ENCODE measurements around the gene TMEM139. TPM values are rescaled to one million over a fixed set of nuclear protein-coding genes. Genes with fewer than 3 reads are reported as not detected.

TMEM139 gene
- total RNA-seq, 1 donor from 2014 or later, result 0.20 TPM

DNA sequence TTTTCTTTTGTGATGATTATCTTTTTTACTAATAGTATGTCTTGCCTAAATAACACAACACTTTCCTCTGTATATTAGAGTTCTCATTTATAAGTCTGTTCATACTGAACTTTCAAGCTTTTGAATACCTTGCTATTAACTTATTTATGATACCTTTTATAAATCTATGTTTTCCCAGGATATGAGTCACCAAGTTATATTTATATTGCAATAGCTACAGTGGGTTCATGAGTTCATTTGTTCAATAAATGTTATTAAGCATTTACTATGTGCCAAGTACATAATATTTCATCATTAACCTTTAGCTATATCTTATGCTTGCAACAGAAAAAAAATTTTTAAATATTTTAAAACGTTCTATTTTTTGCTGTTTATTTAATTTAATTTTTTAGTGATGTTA is 49.5 kb downstream of the TMEM139 start:
- Histone ChIP-seq H3K79me2 (ENCODE audit: insufficient read depth, low read length) (no peaks in the 10 kb centered on the region), H3K4me3 (ENCODE audit: insufficient read depth, low read depth, low read length) (no peak overlapping the region), H3K27ac (ENCODE audit: low read depth, low read length) (no peak overlapping the region), H3K36me3 (ENCODE audit: insufficient read depth, low read length) (no peaks in the 10 kb centered on the region), H4K20me1 (ENCODE audit: insufficient read depth, low read length) (no peaks in the 10 kb centered on the region), H3K4me1 (ENCODE audit: insufficient read depth, low read length) (peaks cover 4% of the 10 kb centered on the region), H2AFZ (ENCODE audit: low read depth, low read length) (no peak overlapping the region), H3K27me3 (ENCODE audit: insufficient read depth, low read length) (peaks cover 10% of the 10 kb centered on the region), H3K4me2 (ENCODE audit: low read length) (no peak overlapping the region), H3K9ac (ENCODE audit: low read length) (no peak overlapping the region), H3K9me3 (ENCODE audit: insufficient read depth, low read depth, low read length) (no peaks in the 10 kb centered on the region)
- Mint-ChIP-seq H3K36me3 (ENCODE audit: low read depth, unreplicated experiment) (no peaks in the 10 kb centered on the region), H3K4me1 (ENCODE audit: low read depth, unreplicated experiment) (peaks cover 4% of the 10 kb centered on the region), H3K27me3 (ENCODE audit: low read depth, unreplicated experiment) (peaks cover 16% of the 10 kb centered on the region), H3K27ac (ENCODE audit: unreplicated experiment) (no peak overlapping the region), H3K9me3 (ENCODE audit: unreplicated experiment) (no peaks in the 10 kb centered on the region), H3K4me3 (ENCODE audit: unreplicated experiment) (no peak overlapping the region)
- no peak for DNase-seq (ENCODE audit: low read depth)
- TF ChIP-seq EZH2 (IDR thresholded peaks at IDR 0.05; ENCODE audit: insufficient read depth, low read length) (no peak), CTCF (IDR thresholded peaks at IDR 0.05; ENCODE audit: insufficient read depth, low read depth, low read length) (no peak)
- no peak for FAIRE-seq

DNA sequence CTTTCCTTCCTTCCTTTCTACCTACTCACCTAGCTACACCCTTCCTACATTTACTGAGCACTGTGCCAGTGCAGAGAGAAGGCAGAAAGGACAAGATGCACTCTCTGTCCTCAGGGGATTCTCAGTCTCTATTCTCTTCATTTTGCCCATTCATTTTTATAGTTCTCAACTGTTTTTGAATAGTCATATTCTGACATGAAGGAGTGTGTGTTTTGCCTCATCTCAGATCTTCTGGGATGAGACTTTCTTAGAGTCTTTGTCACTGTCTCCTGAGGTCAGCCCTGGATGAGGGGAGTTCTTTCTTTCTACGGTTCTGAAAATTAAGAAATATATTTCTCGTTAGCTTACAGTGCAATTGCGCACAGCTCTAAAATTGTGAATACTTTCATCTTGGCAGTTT is 52.5 kb downstream of the TMEM139 start:
- Mint-ChIP-seq H3K9me3 (ENCODE audit: unreplicated experiment) (no peaks in the 10 kb centered on the region), H3K4me3 (ENCODE audit: unreplicated experiment) (no peak overlapping the region), H3K36me3 (ENCODE audit: low read depth, unreplicated experiment) (no peaks in the 10 kb centered on the region), H3K4me1 (ENCODE audit: low read depth, unreplicated experiment) (no peaks in the 10 kb centered on the region), H3K27ac (ENCODE audit: unreplicated experiment) (no peak overlapping the region), H3K27me3 (ENCODE audit: low read depth, unreplicated experiment) (peaks cover 15% of the 10 kb centered on the region)
- Histone ChIP-seq H3K9me3 (ENCODE audit: insufficient read depth, low read depth, low read length) (no peaks in the 10 kb centered on the region), H2AFZ (ENCODE audit: low read depth, low read length) (no peak overlapping the region), H3K36me3 (ENCODE audit: insufficient read depth, low read length) (no peaks in the 10 kb centered on the region), H3K27ac (ENCODE audit: low read depth, low read length) (no peak overlapping the region), H3K27me3 (ENCODE audit: insufficient read depth, low read length) (peaks cover 12% of the 10 kb centered on the region), H3K4me1 (ENCODE audit: insufficient read depth, low read length) (no peaks in the 10 kb centered on the region), H4K20me1 (ENCODE audit: insufficient read depth, low read length) (no peaks in the 10 kb centered on the region), H3K4me2 (ENCODE audit: low read length) (no peak overlapping the region), H3K4me3 (ENCODE audit: insufficient read depth, low read depth, low read length) (no peak overlapping the region), H3K79me2 (ENCODE audit: insufficient read depth, low read length) (no peaks in the 10 kb centered on the region), H3K9ac (ENCODE audit: low read length) (no peak overlapping the region)
- FAIRE-seq (no peak), DNase-seq (ENCODE audit: low read depth) (no peak)
- TF ChIP-seq EZH2 (IDR thresholded peaks at IDR 0.05; ENCODE audit: insufficient read depth, low read length) (no peak), CTCF (IDR thresholded peaks at IDR 0.05; ENCODE audit: insufficient read depth, low read depth, low read length) (no peak)

Other genes starting within 250 kb of the TMEM139 start
- gene OR6V1, start 232.6 kb upstream of the TMEM139 start, total RNA-seq, result not detected in 2 replicates
- gene PIP, start 152.9 kb upstream of the TMEM139 start, total RNA-seq, result not detected in 2 replicates
- gene TAS2R39, start 101.5 kb upstream of the TMEM139 start, total RNA-seq, result not detected in 2 replicates
- gene TAS2R40, start 62.9 kb upstream of the TMEM139 start, total RNA-seq, result not detected in 2 replicates
- gene GSTK1, start 21.5 kb upstream of the TMEM139 start, total RNA-seq, result 97.5 and 102 TPM in 2 replicates
- 32.6 and 38.0 TPM in 2 replicates for gene CASP2, start 3.4 kb downstream of the TMEM139 start, total RNA-seq
- not detected in 2 replicates for gene CLCN1, start 31.2 kb downstream of the TMEM139 start, total RNA-seq
- gene FAM131B, start 77.8 kb downstream of the TMEM139 start, total RNA-seq, result 7.6 and 8.0 TPM in 2 replicates
- gene ZYX, start 96.4 kb downstream of the TMEM139 start, total RNA-seq, result 477 and 523 TPM in 2 replicates
- gene EPHA1, start 123.9 kb downstream of the TMEM139 start, total RNA-seq, result 0.96 and 2.6 TPM in 2 replicates
- not detected in 2 replicates for gene TAS2R60, start 158.5 kb downstream of the TMEM139 start, total RNA-seq
- not detected in 2 replicates for gene TAS2R41, start 192.9 kb downstream of the TMEM139 start, total RNA-seq

All from astrocyte (in vitro differentiated cells and primary cell).